ENCODE measurements around the gene ABCC8.

Gene ABCC8

GRCh38 chr11:17389957-17390649 is 86.5 kb downstream of the ABCC8 start:
- Histone ChIP-seq H3K36me3 (ENCODE audit: insufficient read depth, low read depth, low read length) (no peaks in the 10 kb centered on the region), H3K4me3 (ENCODE audit: low read length) (peak overlapping the region; percentile 78; the same call in 1 of the 2 replicates), H3K4me1 (ENCODE audit: insufficient read depth, low read length) (no peaks in the 10 kb centered on the region; the same call in 1 of the 2 replicates), H3K27me3 (ENCODE audit: insufficient read depth, low read length) (peaks cover 8% of the 10 kb centered on the region; the same call in 1 of the 2 replicates), H3K9me3 (ENCODE audit: insufficient read depth, low read depth, low read length) (no peaks in the 10 kb centered on the region), H3K9ac (ENCODE audit: low read depth, low read length) (peak overlapping the region; percentile 9; the same call in 1 of the 2 replicates), H3K27ac (ENCODE audit: low read length) (no peak overlapping the region)

- no peaks in the 10 kb centered on the region for H3K36me3 ChIP-seq (ENCODE audit: insufficient read depth, low read depth, low read length)
- H3K27me3 ChIP-seq (ENCODE audit: insufficient read depth, low read length), result peaks cover 8% of the 10 kb centered on the region; the same call in 1 of the 2 replicates
- peak overlapping the region; percentile 9; the same call in 1 of the 2 replicates for H3K9ac ChIP-seq (ENCODE audit: low read depth, low read length)
- no peaks in the 10 kb centered on the region; the same call in 1 of the 2 replicates for H3K4me1 ChIP-seq (ENCODE audit: insufficient read depth, low read length)
- H3K27ac ChIP-seq (ENCODE audit: low read length), result no peak overlapping the region
- H3K4me3 ChIP-seq (ENCODE audit: low read length), result peak overlapping the region; percentile 78
- no peaks in the 10 kb centered on the region for H3K9me3 ChIP-seq (ENCODE audit: insufficient read depth, low read depth, low read length)
These were observed 87.3 kb downstream of the ABCC8 start for GRCh38 chr11:17389211-17389956.

- no peaks in the 10 kb centered on the region for H3K9me3 ChIP-seq (ENCODE audit: insufficient read depth, low read depth, low read length)
- H3K4me1 ChIP-seq (ENCODE audit: insufficient read depth, low read length), result no peaks in the 10 kb centered on the region; the same call in 1 of the 2 replicates
- H3K27ac ChIP-seq (ENCODE audit: low read length), result no peak within 1 kb of the TSS
- H3K9ac ChIP-seq (ENCODE audit: low read depth, low read length), result no peak within 1 kb of the TSS; the same call in 1 of the 2 replicates
- no peaks in the 10 kb centered on the region for H3K36me3 ChIP-seq (ENCODE audit: insufficient read depth, low read depth, low read length)
- H3K4me3 ChIP-seq (ENCODE audit: low read length), result peak within 1 kb of the TSS; percentile 78
- peaks cover 8% of the 10 kb centered on the region; the same call in 1 of the 2 replicates for H3K27me3 ChIP-seq (ENCODE audit: insufficient read depth, low read length)
These were observed 87.9 kb downstream of the ABCC8 start, which contains the start of gene KCNJ11 for GRCh38 chr11:17388609-17389210. TSS of gene KCNJ11 (minus strand) at chr11:17388659. CDS start at chr11:17388091, 568 bp downstream.

- peaks cover 8% of the 10 kb centered on the region; the same call in 1 of the 2 replicates for H3K27me3 ChIP-seq (ENCODE audit: insufficient read depth, low read length)
- H3K4me1 ChIP-seq (ENCODE audit: insufficient read depth, low read length), result no peaks in the 10 kb centered on the region; the same call in 1 of the 2 replicates
- H3K36me3 ChIP-seq (ENCODE audit: insufficient read depth, low read depth, low read length), result no peaks in the 10 kb centered on the region
- H3K27ac ChIP-seq (ENCODE audit: low read length), result no peak overlapping the region
- no peak overlapping the region for H3K9ac ChIP-seq (ENCODE audit: low read depth, low read length)
- no peaks in the 10 kb centered on the region for H3K9me3 ChIP-seq (ENCODE audit: insufficient read depth, low read depth, low read length)
- no peak overlapping the region for H3K4me3 ChIP-seq (ENCODE audit: low read length)
These were observed 88.8 kb downstream of the ABCC8 start for GRCh38 chr11:17387811-17388210.

- H3K27ac ChIP-seq (ENCODE audit: low read length), result no peak overlapping the region
- H3K9me3 ChIP-seq (ENCODE audit: insufficient read depth, low read depth, low read length), result no peaks in the 10 kb centered on the region
- H3K4me1 ChIP-seq (ENCODE audit: insufficient read depth, low read length), result no peaks in the 10 kb centered on the region; the same call in 1 of the 2 replicates
- H3K9ac ChIP-seq (ENCODE audit: low read depth, low read length), result no peak overlapping the region
- no peaks in the 10 kb centered on the region for H3K36me3 ChIP-seq (ENCODE audit: insufficient read depth, low read depth, low read length)
- H3K4me3 ChIP-seq (ENCODE audit: low read length), result no peak overlapping the region
- H3K27me3 ChIP-seq (ENCODE audit: insufficient read depth, low read length), result peaks cover 8% of the 10 kb centered on the region; the same call in 1 of the 2 replicates
These were observed 89.4 kb downstream of the ABCC8 start for GRCh38 chr11:17387254-17387653.

- H3K4me1 ChIP-seq (ENCODE audit: insufficient read depth, low read length), result no peaks in the 10 kb centered on the region; the same call in 1 of the 2 replicates
- peaks cover 8% of the 10 kb centered on the region; the same call in 1 of the 2 replicates for H3K27me3 ChIP-seq (ENCODE audit: insufficient read depth, low read length)
- no peaks in the 10 kb centered on the region for H3K9me3 ChIP-seq (ENCODE audit: insufficient read depth, low read depth, low read length)
- no peak overlapping the region for H3K27ac ChIP-seq (ENCODE audit: low read length)
- H3K36me3 ChIP-seq (ENCODE audit: insufficient read depth, low read depth, low read length), result no peaks in the 10 kb centered on the region
- no peak overlapping the region for H3K4me3 ChIP-seq (ENCODE audit: low read length)
- no peak overlapping the region for H3K9ac ChIP-seq (ENCODE audit: low read depth, low read length)
These were observed 90.1 kb downstream of the ABCC8 start for GRCh38 chr11:17386331-17387084.

GRCh38 chr11:17385926-17386325 is 90.7 kb downstream of the ABCC8 start:
- Histone ChIP-seq H3K27ac (ENCODE audit: low read length) (no peak overlapping the region), H3K9me3 (ENCODE audit: insufficient read depth, low read depth, low read length) (no peaks in the 10 kb centered on the region), H3K36me3 (ENCODE audit: insufficient read depth, low read depth, low read length) (no peaks in the 10 kb centered on the region), H3K27me3 (ENCODE audit: insufficient read depth, low read length) (peaks cover 7% of the 10 kb centered on the region; the same call in 1 of the 2 replicates), H3K4me3 (ENCODE audit: low read length) (no peak overlapping the region), H3K9ac (ENCODE audit: low read depth, low read length) (no peak overlapping the region), H3K4me1 (ENCODE audit: insufficient read depth, low read length) (no peaks in the 10 kb centered on the region; the same call in 1 of the 2 replicates)

- Histone ChIP-seq H3K27me3 (ENCODE audit: insufficient read depth, low read length) (peaks cover 3% of the 10 kb centered on the region; the same call in 1 of the 2 replicates), H3K9me3 (ENCODE audit: insufficient read depth, low read depth, low read length) (no peaks in the 10 kb centered on the region), H3K4me1 (ENCODE audit: insufficient read depth, low read length) (no peaks in the 10 kb centered on the region; the same call in 1 of the 2 replicates), H3K4me3 (ENCODE audit: low read length) (no peak overlapping the region), H3K9ac (ENCODE audit: low read depth, low read length) (no peak overlapping the region), H3K27ac (ENCODE audit: low read length) (no peak overlapping the region), H3K36me3 (ENCODE audit: insufficient read depth, low read depth, low read length) (no peaks in the 10 kb centered on the region)
These were observed 91.2 kb downstream of the ABCC8 start for GRCh38 chr11:17385492-17385891.

GRCh38 chr11:17384002-17384511 is 92.6 kb downstream of the ABCC8 start:
- Histone ChIP-seq H3K9ac (ENCODE audit: low read depth, low read length) (no peak overlapping the region), H3K27me3 (ENCODE audit: insufficient read depth, low read length) (no peaks in the 10 kb centered on the region; the same call in 1 of the 2 replicates), H3K36me3 (ENCODE audit: insufficient read depth, low read depth, low read length) (no peaks in the 10 kb centered on the region), H3K4me3 (ENCODE audit: low read length) (no peak overlapping the region), H3K9me3 (ENCODE audit: insufficient read depth, low read depth, low read length) (peaks cover 1% of the 10 kb centered on the region; the same call in 1 of the 2 replicates), H3K27ac (ENCODE audit: low read length) (no peak overlapping the region), H3K4me1 (ENCODE audit: insufficient read depth, low read length) (no peaks in the 10 kb centered on the region)

- Histone ChIP-seq H3K27me3 (ENCODE audit: insufficient read depth, low read length) (no peaks in the 10 kb centered on the region; the same call in 1 of the 2 replicates), H3K27ac (ENCODE audit: low read length) (no peak overlapping the region), H3K36me3 (ENCODE audit: insufficient read depth, low read depth, low read length) (no peaks in the 10 kb centered on the region), H3K4me3 (ENCODE audit: low read length) (no peak overlapping the region), H3K4me1 (ENCODE audit: insufficient read depth, low read length) (no peaks in the 10 kb centered on the region), H3K9ac (ENCODE audit: low read depth, low read length) (no peak overlapping the region), H3K9me3 (ENCODE audit: insufficient read depth, low read depth, low read length) (peaks cover 7% of the 10 kb centered on the region; the same call in 1 of the 2 replicates)
These were observed 93.2 kb downstream of the ABCC8 start for GRCh38 chr11:17383461-17383860.

All from iPS-20b (cell line).